ENCODE data around the gene TAF8. TPM values are rescaled to one million over a fixed set of nuclear protein-coding genes. Genes with fewer than 3 reads are reported as not detected.
A peak's percentile ranks its signal among the peaks of the same experiment; 100 is the strongest.

TAF8 gene
- total RNA-seq, 1 donor from 2014 or later, result 12.6 TPM

- TF ChIP-seq CTCF (IDR thresholded peaks at IDR 0.05; ENCODE audit: insufficient read depth, low read length, severe bottlenecking), result no peak
- FAIRE-seq (no peak), DNase-seq (ENCODE audit: low read depth) (peak; percentile 9)
- no peaks in the 10 kb centered on the region for H3K36me3 ChIP-seq (ENCODE audit: control insufficient read depth, insufficient read depth, low read length)
- no peak overlapping the region for H3K4me3 ChIP-seq (ENCODE audit: low read depth, low read length)
- H3K27me3 ChIP-seq (ENCODE audit: control insufficient read depth, insufficient read depth, low read length), result no peaks in the 10 kb centered on the region
These were observed 40.0 kb upstream of the TAF8 start for GRCh38 chr6:42010185-42010891.

GRCh38 chr6:42010909-42011308 lies 39.4 kb upstream of the TAF8 start:
- Histone ChIP-seq H3K27me3 (ENCODE audit: control insufficient read depth, insufficient read depth, low read length) (no peaks in the 10 kb centered on the region), H3K36me3 (ENCODE audit: control insufficient read depth, insufficient read depth, low read length) (no peaks in the 10 kb centered on the region), H3K4me3 (ENCODE audit: low read depth, low read length) (no peak overlapping the region)
- FAIRE-seq (no peak), DNase-seq (ENCODE audit: low read depth) (no peak)
- TF ChIP-seq CTCF (IDR thresholded peaks at IDR 0.05; ENCODE audit: insufficient read depth, low read length, severe bottlenecking), result no peak

GRCh38 chr6:42012501-42013133 lies 37.7 kb upstream of the TAF8 start:
- TF ChIP-seq CTCF (IDR thresholded peaks at IDR 0.05; ENCODE audit: insufficient read depth, low read length, severe bottlenecking), result no peak
- Histone ChIP-seq H3K4me3 (ENCODE audit: low read depth, low read length) (no peak overlapping the region), H3K36me3 (ENCODE audit: control insufficient read depth, insufficient read depth, low read length) (no peaks in the 10 kb centered on the region), H3K27me3 (ENCODE audit: control insufficient read depth, insufficient read depth, low read length) (no peaks in the 10 kb centered on the region)
- FAIRE-seq (no peak), DNase-seq (ENCODE audit: low read depth) (no peak)

- DNase-seq (ENCODE audit: low read depth), result peak; percentile 32
- no peak for FAIRE-seq
These were observed 37.2 kb upstream of the TAF8 start for GRCh38 chr6:42013134-42013516.

GRCh38 chr6:42017021-42017643 lies 33.2 kb upstream of the TAF8 start:
- Histone ChIP-seq H3K36me3 (ENCODE audit: control insufficient read depth, insufficient read depth, low read length) (no peaks in the 10 kb centered on the region), H3K27me3 (ENCODE audit: control insufficient read depth, insufficient read depth, low read length) (no peaks in the 10 kb centered on the region), H3K4me3 (ENCODE audit: low read depth, low read length) (no peak overlapping the region)
- FAIRE-seq (no peak), DNase-seq (ENCODE audit: low read depth) (peak; percentile 63)
- no peak for TF ChIP-seq CTCF (IDR thresholded peaks at IDR 0.05; ENCODE audit: insufficient read depth, low read length, severe bottlenecking)

More at GRCh38 chr6:42013134-42013516, 37.2 kb upstream of the TAF8 start:
- Histone ChIP-seq H3K36me3 (ENCODE audit: control insufficient read depth, insufficient read depth, low read length) (no peaks in the 10 kb centered on the region), H3K4me3 (ENCODE audit: low read depth, low read length) (no peak overlapping the region), H3K27me3 (ENCODE audit: control insufficient read depth, insufficient read depth, low read length) (no peaks in the 10 kb centered on the region)
- TF ChIP-seq CTCF (IDR thresholded peaks at IDR 0.05; ENCODE audit: insufficient read depth, low read length, severe bottlenecking), result no peak

All from bronchial epithelial cell (primary cell).